Epithelial cell of esophagus (primary cell): ENCODE results near the gene SLIT3.

Experiments used
- DNase-seq: peaks from one replicate; pipeline ENCODE4 v3.0.0; 2010; ENCODE audit warnings: low read depth
- H3K4me3 ChIP-seq: 2 replicates; pipeline ENCODE4 v1.5.1; 2011; ENCODE audit warnings: mild to moderate bottlenecking, low read length, control low read depth
- TF ChIP-seq, protein P1 (sequence below): IDR thresholded peaks from 2 replicates; pipeline ENCODE4 v1.5.1; 2011; ENCODE audit warnings: low read depth, mild to moderate bottlenecking, low read length, control low read depth, inconsistent platforms; ENCODE audit not compliant: insufficient read depth; ENCODE audit errors: missing control alignments

Gene SLIT3

GRCh38 chr5:168914491-168914890, 386.4 kb downstream of the SLIT3 start:
- TF ChIP-seq, protein P1, sequence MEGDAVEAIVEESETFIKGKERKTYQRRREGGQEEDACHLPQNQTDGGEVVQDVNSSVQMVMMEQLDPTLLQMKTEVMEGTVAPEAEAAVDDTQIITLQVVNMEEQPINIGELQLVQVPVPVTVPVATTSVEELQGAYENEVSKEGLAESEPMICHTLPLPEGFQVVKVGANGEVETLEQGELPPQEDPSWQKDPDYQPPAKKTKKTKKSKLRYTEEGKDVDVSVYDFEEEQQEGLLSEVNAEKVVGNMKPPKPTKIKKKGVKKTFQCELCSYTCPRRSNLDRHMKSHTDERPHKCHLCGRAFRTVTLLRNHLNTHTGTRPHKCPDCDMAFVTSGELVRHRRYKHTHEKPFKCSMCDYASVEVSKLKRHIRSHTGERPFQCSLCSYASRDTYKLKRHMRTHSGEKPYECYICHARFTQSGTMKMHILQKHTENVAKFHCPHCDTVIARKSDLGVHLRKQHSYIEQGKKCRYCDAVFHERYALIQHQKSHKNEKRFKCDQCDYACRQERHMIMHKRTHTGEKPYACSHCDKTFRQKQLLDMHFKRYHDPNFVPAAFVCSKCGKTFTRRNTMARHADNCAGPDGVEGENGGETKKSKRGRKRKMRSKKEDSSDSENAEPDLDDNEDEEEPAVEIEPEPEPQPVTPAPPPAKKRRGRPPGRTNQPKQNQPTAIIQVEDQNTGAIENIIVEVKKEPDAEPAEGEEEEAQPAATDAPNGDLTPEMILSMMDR: no peak
- DNase-seq: no peak
- no peak overlapping the region for H3K4me3 ChIP-seq

DNA sequence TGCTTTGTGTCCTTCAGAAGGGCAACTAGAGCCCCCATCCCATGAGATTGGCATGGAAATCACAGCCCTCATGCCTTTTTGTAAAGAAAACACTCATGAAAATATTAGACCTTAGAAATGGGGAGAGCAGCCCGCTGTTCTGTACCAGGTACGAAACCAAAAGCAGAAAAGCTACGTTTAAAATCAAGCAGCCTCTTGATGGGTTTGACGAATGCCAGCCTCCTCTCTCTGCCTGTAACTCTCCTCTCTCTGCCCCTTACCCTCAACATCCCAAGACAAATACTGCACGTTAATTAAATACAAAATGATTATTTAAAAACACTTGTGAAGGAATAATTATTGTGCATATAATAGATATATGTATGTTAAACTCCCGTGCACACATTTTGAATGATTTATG, 390.1 kb downstream of the SLIT3 start:
- TF ChIP-seq, protein P1: no peak
- H3K4me3 ChIP-seq: no peak overlapping the region
- DNase-seq: no peak

DNA sequence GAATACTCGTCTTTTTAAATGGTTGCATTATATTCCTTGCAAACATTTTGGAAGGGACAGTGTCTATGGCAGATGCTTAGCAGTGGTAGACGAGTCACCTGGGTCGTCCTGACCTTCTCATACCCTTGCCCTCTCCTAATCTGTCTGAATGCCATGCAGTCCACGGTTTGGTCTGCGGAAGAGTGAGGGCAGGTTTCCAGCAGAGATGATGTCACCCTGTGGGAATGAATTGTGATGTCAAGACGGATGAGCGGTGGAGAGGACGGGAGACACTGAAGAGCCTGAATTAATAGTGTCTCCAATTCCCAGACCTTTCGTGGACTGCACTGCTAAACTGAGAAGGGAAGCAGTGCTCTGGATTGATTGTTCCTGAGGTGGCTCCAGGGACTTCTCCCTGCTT, 392.7 kb downstream of the SLIT3 start:
- TF ChIP-seq, protein P1: no peak
- peak; percentile 5 for DNase-seq
- H3K4me3 ChIP-seq: no peak overlapping the region

GRCh38 chr5:168903061-168903460, 397.9 kb downstream of the SLIT3 start:
- H3K4me3 ChIP-seq: no peak overlapping the region
- no peak for DNase-seq
- TF ChIP-seq, protein P1: no peak

DNA sequence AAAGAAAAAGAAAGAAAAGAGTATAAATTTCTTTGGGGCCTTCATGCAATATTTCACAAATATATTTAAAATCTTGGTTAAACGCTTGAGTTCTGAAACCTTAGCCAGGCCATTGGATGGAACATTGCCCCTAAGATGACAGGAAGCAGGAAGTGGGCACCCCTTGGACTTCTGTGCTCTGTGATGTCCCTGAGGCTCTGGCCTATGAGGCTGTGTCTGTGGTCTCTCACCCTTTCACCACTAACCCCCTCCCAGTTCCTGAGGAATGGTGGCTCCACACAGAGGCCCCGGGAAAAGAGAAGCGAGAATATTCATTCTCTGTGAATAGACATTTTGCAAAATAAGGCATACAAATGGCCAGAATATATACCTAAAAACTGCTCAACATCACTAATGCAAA, 401.3 kb downstream of the SLIT3 start:
- no peak overlapping the region for H3K4me3 ChIP-seq
- no peak for DNase-seq
- TF ChIP-seq, protein P1: no peak

GRCh38 chr5:168899264-168899663, 401.7 kb downstream of the SLIT3 start:
- DNase-seq: no peak
- TF ChIP-seq, protein P1: no peak
- no peak overlapping the region for H3K4me3 ChIP-seq

DNA sequence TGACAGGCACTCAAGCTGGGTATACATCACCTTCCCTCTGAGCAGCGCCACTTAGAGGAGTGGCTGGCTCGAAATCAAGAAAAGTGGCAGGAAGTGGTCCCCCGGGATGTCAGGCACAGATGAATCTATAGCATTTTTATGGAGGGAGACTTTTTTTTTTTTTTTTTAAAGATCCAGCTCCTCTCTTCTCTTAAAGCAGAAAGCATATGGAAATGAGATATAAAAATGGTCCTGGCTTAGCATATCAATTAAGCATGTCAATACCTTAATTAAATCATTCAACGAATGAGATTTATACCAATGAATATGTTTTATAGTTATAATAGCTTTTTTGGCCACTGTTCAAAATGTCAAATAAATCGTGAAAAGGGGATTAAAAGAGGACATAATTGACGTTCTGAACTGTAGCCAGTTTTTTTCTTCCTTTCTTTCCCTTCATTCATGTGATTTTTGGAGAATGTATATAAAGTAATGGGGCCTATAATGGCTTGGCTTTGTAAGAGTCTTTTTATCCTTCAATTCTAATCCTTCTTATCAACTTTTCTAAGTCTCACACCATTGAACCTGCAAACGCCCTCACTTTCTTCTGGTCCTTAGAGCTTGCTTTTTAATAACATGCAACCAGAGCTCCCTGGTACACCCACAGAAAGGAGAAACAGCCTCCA, 402.6 kb downstream of the SLIT3 start:
- no peak for DNase-seq
- TF ChIP-seq, protein P1: no peak
- H3K4me3 ChIP-seq: no peak overlapping the region
